Measurements from ENCODE around the gene CERS2. TPM values are rescaled to one million over a fixed set of nuclear protein-coding genes. Genes with fewer than 3 reads are reported as not detected.
A peak's percentile ranks its signal among the peaks of the same experiment; 100 is the strongest.

Gene CERS2
- polyA plus RNA-seq, 2 donors: 35.5 to 39.4 TPM

DNA sequence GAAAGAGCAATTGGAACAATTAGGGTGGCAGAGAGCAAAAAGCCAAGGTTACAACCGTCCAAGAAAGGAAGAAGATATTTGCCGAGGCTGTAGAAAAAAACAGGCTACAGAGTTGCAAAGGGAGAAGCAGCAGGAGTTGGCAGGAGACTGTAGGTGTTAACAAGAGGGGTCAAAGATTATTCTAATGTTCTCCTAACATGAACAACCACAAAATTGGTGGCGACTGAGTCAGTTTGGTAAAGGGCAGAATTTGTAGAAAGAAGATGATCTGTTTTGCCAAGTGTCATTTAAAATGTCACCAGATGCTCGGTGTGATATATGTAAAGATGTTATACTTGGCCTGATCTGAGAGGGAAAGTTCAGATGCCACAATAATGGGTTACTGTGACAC, 33.2 kb upstream of the CERS2 start:
- H3K9me3 ChIP-seq (ENCODE audit: control insufficient read depth in 2 of 2, insufficient read depth in 1 of 2, low read depth in 1 of 2, low read length in 1 of 2): no peaks in the 10 kb centered on the region
- H3K27ac ChIP-seq (ENCODE audit: low read depth in 2 of 2, low read length in 1 of 2): peak overlapping the region; percentile 95
- H3K36me3 ChIP-seq (ENCODE audit: control insufficient read depth in 2 of 2, insufficient read depth in 2 of 2, low read length in 1 of 2): no peaks in the 10 kb centered on the region
- WGBS, 2 donors: 5 to 14% methylated on average over 4 of the region's 4 CpGs
- peaks cover 0 to 5% of the 10 kb centered on the region in 2 donors for H3K4me1 ChIP-seq (ENCODE audit: control insufficient read depth in 2 of 2, insufficient read depth in 2 of 2, low read length in 1 of 2)
- H3K4me3 ChIP-seq (ENCODE audit: low read depth in 1 of 2, low read length in 2 of 2): peak overlapping the region in 1 of 2 donors; percentile 84
- H3K27me3 ChIP-seq (ENCODE audit: control insufficient read depth in 1 of 2, insufficient read depth in 2 of 2, low read length in 2 of 2): no peaks in the 10 kb centered on the region

DNA sequence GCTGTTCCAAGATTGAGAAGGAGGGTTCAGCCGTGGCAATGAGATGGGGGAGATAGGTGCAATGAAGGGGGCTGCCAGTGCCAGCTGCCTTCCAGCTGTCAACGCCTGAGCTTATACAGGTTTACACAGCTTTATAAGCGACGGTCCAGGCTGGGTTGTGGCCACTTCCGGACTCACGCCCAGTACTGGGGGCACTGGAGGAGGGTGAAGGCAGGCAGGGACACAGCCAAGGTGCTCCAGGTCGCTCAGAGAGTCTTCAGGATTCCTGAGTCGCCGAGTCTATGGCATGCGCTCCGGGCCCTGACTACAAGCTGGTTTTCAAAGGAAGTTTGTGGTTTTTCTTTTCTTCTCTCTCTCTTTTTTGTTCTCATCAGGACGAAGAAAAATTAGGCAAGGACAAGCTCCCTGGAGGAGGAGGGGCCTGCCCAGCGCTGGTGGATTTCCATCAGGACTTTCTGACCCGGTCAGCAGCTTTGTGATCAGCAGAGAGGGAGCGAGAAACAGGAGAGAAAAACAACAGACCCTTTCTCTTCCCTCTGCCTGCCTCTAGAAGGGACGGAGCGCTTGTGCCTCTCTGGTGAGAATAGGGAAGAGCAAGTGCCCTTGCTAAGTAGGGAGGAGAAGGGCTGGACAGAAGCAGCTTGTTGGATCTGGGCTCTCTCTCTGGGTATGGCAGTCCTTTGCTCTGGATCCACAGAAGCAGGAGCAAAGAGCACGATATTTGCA, 31.9 kb upstream of the CERS2 start, which contains the start of gene MINDY1:
Gene MINDY1, minus strand, starts transcription at position 576 of the 726 bp plus-strand sequence. CDS start 4,285 bp downstream, outside the sequence.
- H3K4me1 ChIP-seq (ENCODE audit: control insufficient read depth in 2 of 2, insufficient read depth in 2 of 2, low read length in 1 of 2): peaks cover 2 to 8% of the 10 kb centered on the region in 2 donors
- peaks cover 0 to 8% of the 10 kb centered on the region in 2 donors for H3K36me3 ChIP-seq (ENCODE audit: control insufficient read depth in 2 of 2, insufficient read depth in 2 of 2, low read length in 1 of 2)
- WGBS, 2 donors: 1 to 3% methylated on average over 18 of the region's 18 CpGs
- H3K27ac ChIP-seq (ENCODE audit: low read depth in 2 of 2, low read length in 1 of 2): peak within 1 kb of the TSS; percentile 95
- peak within 1 kb of the TSS; percentile 48 to 79 for H3K4me3 ChIP-seq (ENCODE audit: low read depth in 1 of 2, low read length in 2 of 2)
- H3K9me3 ChIP-seq (ENCODE audit: control insufficient read depth in 2 of 2, insufficient read depth in 1 of 2, low read depth in 1 of 2, low read length in 1 of 2): no peaks in the 10 kb centered on the region
- H3K27me3 ChIP-seq (ENCODE audit: control insufficient read depth in 1 of 2, insufficient read depth in 2 of 2, low read length in 2 of 2): no peaks in the 10 kb centered on the region

DNA sequence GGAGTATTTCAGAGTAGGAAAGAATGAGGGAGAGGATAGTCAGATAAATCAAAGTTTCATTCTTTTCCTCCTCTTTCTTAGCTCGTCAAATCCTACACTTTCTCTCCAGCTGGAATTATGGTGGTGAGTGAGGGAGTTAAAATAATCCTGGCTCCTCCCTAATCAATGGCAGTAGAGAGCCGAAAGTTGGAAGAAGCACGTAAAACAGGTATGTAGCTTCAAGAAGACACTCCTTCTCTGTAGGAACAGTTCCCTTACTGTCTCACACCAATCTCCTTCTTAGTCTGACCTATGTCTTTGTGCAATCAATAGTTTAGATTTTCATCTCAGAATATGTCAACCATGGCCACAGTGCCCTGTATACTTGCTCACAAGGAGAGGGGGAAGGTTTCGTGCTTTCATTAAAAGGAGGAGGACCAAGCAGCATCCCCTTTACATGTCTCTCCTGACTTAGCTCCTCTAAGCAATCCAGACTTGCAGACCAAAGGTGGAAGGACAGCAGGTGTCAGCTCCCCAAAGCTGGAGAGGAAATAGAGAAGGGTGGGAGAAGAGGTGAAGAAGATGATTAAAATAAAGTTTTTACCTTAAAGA, 31.2 kb upstream of the CERS2 start:
- peak overlapping the region; percentile 95 for H3K27ac ChIP-seq (ENCODE audit: low read depth in 2 of 2, low read length in 1 of 2)
- no peaks in the 10 kb centered on the region for H3K27me3 ChIP-seq (ENCODE audit: control insufficient read depth in 1 of 2, insufficient read depth in 2 of 2, low read length in 2 of 2)
- peaks cover 2 to 8% of the 10 kb centered on the region in 2 donors for H3K4me1 ChIP-seq (ENCODE audit: control insufficient read depth in 2 of 2, insufficient read depth in 2 of 2, low read length in 1 of 2)
- H3K9me3 ChIP-seq (ENCODE audit: control insufficient read depth in 2 of 2, insufficient read depth in 1 of 2, low read depth in 1 of 2, low read length in 1 of 2): no peaks in the 10 kb centered on the region
- WGBS, 2 donors: 14 to 15% methylated on average over 4 of the region's 4 CpGs
- H3K4me3 ChIP-seq (ENCODE audit: low read depth in 1 of 2, low read length in 2 of 2): peak overlapping the region; percentile 48 to 79
- H3K36me3 ChIP-seq (ENCODE audit: control insufficient read depth in 2 of 2, insufficient read depth in 2 of 2, low read length in 1 of 2): peaks cover 0 to 8% of the 10 kb centered on the region in 2 donors

DNA sequence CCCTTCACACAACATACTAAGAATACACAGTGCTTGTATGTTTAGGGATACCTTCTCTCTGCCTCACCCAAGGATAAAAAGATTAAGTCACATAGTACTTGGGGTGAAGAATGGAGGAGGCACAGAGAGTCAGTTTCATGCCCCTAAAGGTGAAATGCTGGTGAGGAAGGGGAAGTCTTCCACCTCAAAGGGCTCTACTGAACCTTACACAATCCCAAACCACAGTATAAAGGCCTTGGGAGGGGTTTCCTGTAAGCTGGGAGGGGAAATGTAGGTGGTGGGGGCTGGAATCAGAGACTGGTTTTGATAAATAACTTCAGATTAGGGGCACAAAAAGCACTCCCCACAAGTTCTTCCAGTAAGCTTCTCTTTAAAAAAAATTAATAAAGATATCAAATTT, 28.5 kb upstream of the CERS2 start:
- peak overlapping the region in 1 of 2 donors; percentile 11 for H3K4me3 ChIP-seq (ENCODE audit: low read depth in 1 of 2, low read length in 2 of 2)
- no peaks in the 10 kb centered on the region for H3K27me3 ChIP-seq (ENCODE audit: control insufficient read depth in 1 of 2, insufficient read depth in 2 of 2, low read length in 2 of 2)
- H3K9me3 ChIP-seq (ENCODE audit: control insufficient read depth in 2 of 2, insufficient read depth in 1 of 2, low read depth in 1 of 2, low read length in 1 of 2): no peaks in the 10 kb centered on the region
- peaks cover 2 to 8% of the 10 kb centered on the region in 2 donors for H3K4me1 ChIP-seq (ENCODE audit: control insufficient read depth in 2 of 2, insufficient read depth in 2 of 2, low read length in 1 of 2)
- peaks cover 10 to 19% of the 10 kb centered on the region in 2 donors for H3K36me3 ChIP-seq (ENCODE audit: control insufficient read depth in 2 of 2, insufficient read depth in 2 of 2, low read length in 1 of 2)
- peak overlapping the region in 1 of 2 donors; percentile 19 for H3K27ac ChIP-seq (ENCODE audit: low read depth in 2 of 2, low read length in 1 of 2)

DNA sequence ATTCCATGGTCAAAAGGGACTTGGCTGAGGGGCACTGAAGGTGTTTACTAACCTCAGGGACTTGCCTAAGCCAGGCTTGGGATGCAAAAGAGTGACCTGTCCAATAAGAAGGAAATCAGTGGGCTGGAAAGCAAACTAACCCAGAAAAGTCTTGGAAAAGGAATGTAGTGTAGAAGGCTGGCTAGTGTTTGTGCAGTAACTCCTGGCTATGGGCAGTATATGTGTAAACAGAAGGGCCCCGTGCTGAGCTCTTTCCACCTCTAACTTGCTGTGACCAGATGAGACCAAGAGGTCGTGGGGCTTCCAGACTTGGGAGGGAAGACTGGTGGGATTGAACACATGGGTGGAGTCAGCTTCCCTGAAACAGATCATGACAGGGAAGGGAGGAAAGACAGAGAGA, 28.0 kb upstream of the CERS2 start:
- peaks cover 10 to 24% of the 10 kb centered on the region in 2 donors for H3K36me3 ChIP-seq (ENCODE audit: control insufficient read depth in 2 of 2, insufficient read depth in 2 of 2, low read length in 1 of 2)
- H3K4me1 ChIP-seq (ENCODE audit: control insufficient read depth in 2 of 2, insufficient read depth in 2 of 2, low read length in 1 of 2): peaks cover 4 to 7% of the 10 kb centered on the region in 2 donors
- 43% methylated on average over 2 of the region's 2 CpGs for WGBS, 2 donors
- no peak overlapping the region for H3K4me3 ChIP-seq (ENCODE audit: low read depth in 1 of 2, low read length in 2 of 2)
- H3K27me3 ChIP-seq (ENCODE audit: control insufficient read depth in 1 of 2, insufficient read depth in 2 of 2, low read length in 2 of 2): no peaks in the 10 kb centered on the region
- no peaks in the 10 kb centered on the region for H3K9me3 ChIP-seq (ENCODE audit: control insufficient read depth in 2 of 2, insufficient read depth in 1 of 2, low read depth in 1 of 2, low read length in 1 of 2)
- no peak overlapping the region for H3K27ac ChIP-seq (ENCODE audit: low read depth in 2 of 2, low read length in 1 of 2)

DNA sequence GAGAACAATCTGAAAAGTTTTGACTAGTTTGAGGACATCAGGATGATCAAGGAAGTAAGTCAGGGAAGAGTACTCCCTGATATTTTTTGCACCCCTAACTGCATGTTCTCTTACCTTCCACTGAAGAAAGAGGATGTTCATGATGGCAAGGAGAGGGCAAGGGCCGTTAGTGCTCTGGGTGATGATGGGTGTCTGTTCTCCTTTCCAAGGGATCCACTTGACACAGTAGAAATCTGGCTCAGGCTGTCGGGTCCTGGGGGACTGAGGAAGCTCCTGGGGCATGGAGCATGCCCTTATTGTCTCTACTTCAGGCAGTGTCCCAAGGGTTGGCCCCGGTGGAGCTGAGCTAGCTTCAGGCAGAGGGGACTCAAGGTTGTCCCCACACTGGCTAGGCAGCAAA, 27.4 kb upstream of the CERS2 start:
- 78 to 79% methylated on average over 3 of the region's 3 CpGs for WGBS, 2 donors
- Histone ChIP-seq H3K4me3 (ENCODE audit: low read depth in 1 of 2, low read length in 2 of 2) (no peak overlapping the region), H3K36me3 (ENCODE audit: control insufficient read depth in 2 of 2, insufficient read depth in 2 of 2, low read length in 1 of 2) (peaks cover 14 to 30% of the 10 kb centered on the region in 2 donors)

DNA sequence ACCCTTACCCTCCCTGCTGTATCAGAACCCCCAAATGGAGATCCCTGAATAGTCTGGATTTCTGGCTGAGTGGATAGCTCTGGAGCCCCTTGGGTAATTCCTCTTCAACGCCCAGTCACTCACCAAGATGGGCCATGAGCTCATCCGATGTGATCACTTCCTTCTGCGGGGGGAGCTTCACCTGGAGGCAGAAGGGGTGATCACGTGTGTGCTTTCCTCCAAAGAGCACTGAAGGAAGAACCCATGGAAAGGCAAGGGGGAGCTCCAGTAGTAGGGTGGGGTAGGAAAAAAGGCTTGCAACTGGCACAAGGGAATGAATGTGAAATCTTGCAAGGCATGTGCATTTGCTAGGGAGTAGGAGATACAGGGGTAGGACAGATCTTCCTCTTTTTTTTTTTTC, 27.0 kb upstream of the CERS2 start:
- Histone ChIP-seq H3K9me3 (ENCODE audit: control insufficient read depth in 2 of 2, insufficient read depth in 1 of 2, low read depth in 1 of 2, low read length in 1 of 2) (no peaks in the 10 kb centered on the region), H3K4me3 (ENCODE audit: low read depth in 1 of 2, low read length in 2 of 2) (no peak overlapping the region), H3K36me3 (ENCODE audit: control insufficient read depth in 2 of 2, insufficient read depth in 2 of 2, low read length in 1 of 2) (peaks cover 17 to 33% of the 10 kb centered on the region in 2 donors), H3K27me3 (ENCODE audit: control insufficient read depth in 1 of 2, insufficient read depth in 2 of 2, low read length in 2 of 2) (no peaks in the 10 kb centered on the region), H3K4me1 (ENCODE audit: control insufficient read depth in 2 of 2, insufficient read depth in 2 of 2, low read length in 1 of 2) (peaks cover 4 to 5% of the 10 kb centered on the region in 2 donors), H3K27ac (ENCODE audit: low read depth in 2 of 2, low read length in 1 of 2) (no peak overlapping the region)
- WGBS, 2 donors: 79 to 90% methylated on average over 4 of the region's 4 CpGs

More for the DNA sequence above, 27.4 kb upstream of the CERS2 start:
- H3K27me3 ChIP-seq (ENCODE audit: control insufficient read depth in 1 of 2, insufficient read depth in 2 of 2, low read length in 2 of 2): no peaks in the 10 kb centered on the region
- no peak overlapping the region for H3K27ac ChIP-seq (ENCODE audit: low read depth in 2 of 2, low read length in 1 of 2)
- H3K9me3 ChIP-seq (ENCODE audit: control insufficient read depth in 2 of 2, insufficient read depth in 1 of 2, low read depth in 1 of 2, low read length in 1 of 2): no peaks in the 10 kb centered on the region
- H3K4me1 ChIP-seq (ENCODE audit: control insufficient read depth in 2 of 2, insufficient read depth in 2 of 2, low read length in 1 of 2): peaks cover 4 to 5% of the 10 kb centered on the region in 2 donors

DNA sequence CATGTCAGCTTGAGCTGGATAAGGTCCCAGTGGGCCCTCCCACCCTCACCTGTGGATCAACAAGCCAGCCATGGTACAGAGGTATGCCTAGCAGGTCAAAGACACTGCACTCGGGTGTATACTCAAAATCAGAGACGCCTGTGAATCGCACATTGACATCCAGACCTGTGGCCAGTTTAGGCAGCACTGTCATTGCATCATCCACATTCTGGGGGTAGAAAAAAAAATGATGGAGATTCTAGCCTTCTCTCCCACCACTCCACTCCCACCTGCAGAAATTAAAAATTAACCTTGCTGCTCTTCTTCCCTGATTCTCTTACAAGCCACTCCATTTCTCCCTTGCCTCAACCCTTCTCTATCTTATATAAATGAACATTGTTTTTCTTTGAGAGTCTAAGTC, 25.8 kb upstream of the CERS2 start:
- Histone ChIP-seq H3K9me3 (ENCODE audit: control insufficient read depth in 2 of 2, insufficient read depth in 1 of 2, low read depth in 1 of 2, low read length in 1 of 2) (no peaks in the 10 kb centered on the region), H3K27me3 (ENCODE audit: control insufficient read depth in 1 of 2, insufficient read depth in 2 of 2, low read length in 2 of 2) (no peaks in the 10 kb centered on the region), H3K36me3 (ENCODE audit: control insufficient read depth in 2 of 2, insufficient read depth in 2 of 2, low read length in 1 of 2) (peaks cover 17 to 33% of the 10 kb centered on the region in 2 donors), H3K27ac (ENCODE audit: low read depth in 2 of 2, low read length in 1 of 2) (no peak overlapping the region), H3K4me3 (ENCODE audit: low read depth in 1 of 2, low read length in 2 of 2) (no peak overlapping the region), H3K4me1 (ENCODE audit: control insufficient read depth in 2 of 2, insufficient read depth in 2 of 2, low read length in 1 of 2) (peaks cover 4 to 5% of the 10 kb centered on the region in 2 donors)
- 95 to 97% methylated on average over 3 of the region's 3 CpGs for WGBS, 2 donors

DNA sequence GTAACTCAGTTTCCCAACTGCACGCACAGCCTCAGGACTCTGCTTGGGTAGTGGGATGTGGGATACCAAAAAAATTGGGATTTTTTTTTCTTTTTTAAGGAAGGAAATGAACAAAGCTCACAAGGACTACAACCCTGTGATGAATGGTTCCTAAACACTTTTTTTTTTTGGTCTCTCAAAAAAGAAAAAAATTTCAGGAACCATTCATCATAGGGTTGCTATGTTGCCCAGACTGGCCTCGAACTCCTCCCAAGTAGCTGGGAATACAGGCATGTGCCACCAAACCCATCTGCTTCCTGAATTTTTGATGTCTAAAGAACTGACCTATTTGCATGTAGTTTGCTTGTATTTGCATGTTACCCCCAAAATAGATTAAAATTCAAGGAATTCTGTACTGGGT, 25.3 kb upstream of the CERS2 start:
- Histone ChIP-seq H3K27me3 (ENCODE audit: control insufficient read depth in 1 of 2, insufficient read depth in 2 of 2, low read length in 2 of 2) (no peaks in the 10 kb centered on the region), H3K4me3 (ENCODE audit: low read depth in 1 of 2, low read length in 2 of 2) (no peak overlapping the region), H3K36me3 (ENCODE audit: control insufficient read depth in 2 of 2, insufficient read depth in 2 of 2, low read length in 1 of 2) (peaks cover 17 to 33% of the 10 kb centered on the region in 2 donors), H3K9me3 (ENCODE audit: control insufficient read depth in 2 of 2, insufficient read depth in 1 of 2, low read depth in 1 of 2, low read length in 1 of 2) (no peaks in the 10 kb centered on the region), H3K27ac (ENCODE audit: low read depth in 2 of 2, low read length in 1 of 2) (no peak overlapping the region), H3K4me1 (ENCODE audit: control insufficient read depth in 2 of 2, insufficient read depth in 2 of 2, low read length in 1 of 2) (peaks cover 4 to 5% of the 10 kb centered on the region in 2 donors)
- WGBS, 2 donors: 87 to 89% methylated on average over 2 of the region's 2 CpGs

Data from esophagus (tissue), 2 donors.